Gastrocnemius medialis (tissue), 4 donors: ENCODE results near the gene GPRIN2. TPM values are rescaled to one million over a fixed set of nuclear protein-coding genes. Genes with fewer than 3 reads are reported as not detected.
"Not testable (repeated sequence)": the region's sequence is repeated elsewhere in the genome, so short reads cannot be mapped to it uniquely, and the experiment has no call there.

Source experiments
- ATAC-seq, 2 donors: fragments of 150-250 bp; one replicate each; pipeline ENCODE4 v1.9.1; 2016
- DNase-seq, 2 donors: peaks; one replicate each; pipeline ENCODE4 v3.0.0-alpha.2; 2019
- H3K27ac ChIP-seq, 4 donors: fragments of 200-600 bp; sonication (generic); 1 replicate in 1 of 4; 2 replicates in 3 of 4; pipeline ENCODE4 v1.5.1; 2016 to 2018; ENCODE audit warnings: mild to moderate bottlenecking in 2 of 4, moderate library complexity in 1 of 4
- H3K27me3 ChIP-seq, 3 donors: fragments of 200-600 bp; sonication (generic) in 2 of 3; 1 replicate in 1 of 3; 2 replicates in 2 of 3; pipeline versions ENCODE4 v1.5.1 to v1.6.0; 2016 to 2019; ENCODE audit warnings: mild to moderate bottlenecking in 1 of 3, moderate library complexity in 1 of 3
- H3K36me3 ChIP-seq, 2 donors: fragments of 200-600 bp; sonication (generic) in 1 of 2; one replicate each; pipeline ENCODE4 v1.5.1; 2017 to 2018
- H3K4me1 ChIP-seq, 2 donors: fragments of 200-600 bp; sonication (generic) in 1 of 2; one replicate each; pipeline ENCODE4 v1.5.1; 2016 to 2017; ENCODE audit warnings: mild to moderate bottlenecking in 2 of 2
- H3K4me3 ChIP-seq, 4 donors: fragments of 200-600 bp; sonication (generic) in 3 of 4; 1 replicate in 1 of 4; 2 replicates in 3 of 4; pipeline ENCODE4 v1.5.1; 2016 to 2019; ENCODE audit warnings: mild to moderate bottlenecking in 2 of 4
- H3K9me3 ChIP-seq, 3 donors: fragments of 200-600 bp; sonication (generic) in 2 of 3; 1 replicate in 1 of 3; 2 replicates in 2 of 3; pipeline ENCODE4 v1.5.1; 2016 to 2019
- POLR2A ChIP-seq, 2 donors: fragments of 450-650 bp; IDR thresholded peaks; one replicate each; pipeline ENCODE4 v1.6.1; 2017; ENCODE audit warnings: antibody characterized with exemption in 2 of 2, mild to moderate bottlenecking in 2 of 2, moderate library complexity in 2 of 2
- in situ Hi-C, 4 donors: fragments of 200-750 bp; cut with MboI; loops; one replicate each; pipeline versions ENCODE4 v1.15.0 to v1.8.0; 2017; ENCODE audit warnings: low sequenced_read_pairs in 4 of 4
- intact Hi-C: fragments of 100-400 bp; cut with DNase I; formaldehyde crosslinking; loops from one replicate; pipeline ENCODE4 v1.15.1; 2023; ENCODE audit warnings: low total_unique reads
- total RNA-seq, 4 donors: library from RNA; depleted of rRNA; stranded (reverse); fragments of >200 nt; gene quantifications; one replicate each; pipeline versions ENCODE4 v1.1.0 to v1.2.3, GENCODE V29; 2016
- TF ChIP-seq, protein P1 (sequence below), 5 experiments: fragments of 450-650 bp in 3 of 5; fragments of 200-600 bp in 2 of 5; sonication (generic) in 2 of 5; IDR thresholded peaks in 4 of 5; conservative IDR thresholded peaks in 1 of 5; 1 replicate in 4 of 5; 2 replicates in 1 of 5; pipeline ENCODE4 v1.5.1; 2016 to 2019; ENCODE audit warnings: antibody characterized with exemption in 5 of 5, mild to moderate bottlenecking in 3 of 5, moderate library complexity in 3 of 5

Gene GPRIN2
- total RNA-seq, 4 donors from 2014 or later, result not detected

DNA sequence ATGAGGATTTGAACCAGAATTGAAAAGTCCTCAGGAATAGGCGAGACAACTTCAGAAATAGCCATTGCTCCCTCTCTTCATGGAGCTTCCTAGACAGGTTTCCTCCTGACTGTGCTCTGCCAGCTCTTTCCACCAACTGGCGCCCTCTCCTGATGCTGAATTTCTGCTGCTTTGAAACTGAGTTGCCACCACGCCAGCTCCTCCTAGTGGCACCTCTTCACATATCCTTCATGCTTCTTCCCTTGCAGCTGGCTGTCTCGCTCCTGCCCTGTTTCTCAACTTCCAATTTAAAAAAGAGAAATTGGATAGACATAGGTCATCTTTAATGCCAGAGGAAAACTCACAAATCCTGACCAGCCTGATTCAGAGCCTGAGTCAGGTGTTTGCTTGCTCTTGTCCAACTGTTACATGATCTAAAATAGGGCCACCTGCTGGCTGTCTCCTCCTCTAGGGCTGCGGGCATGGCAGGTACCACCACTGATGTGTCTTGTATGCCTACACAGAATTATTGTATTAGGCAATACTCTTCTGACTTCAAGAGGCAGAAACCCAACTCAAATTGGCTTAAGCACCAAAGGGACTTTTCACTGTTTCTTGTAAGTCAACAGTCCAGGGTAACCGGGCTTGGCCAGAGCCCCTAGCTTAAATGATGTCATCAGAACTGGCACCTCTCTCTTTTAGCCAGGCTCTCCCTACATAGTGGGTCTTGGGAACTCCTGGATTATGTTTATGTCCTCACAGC is 9.3 kb upstream of the GPRIN2 start:
- peak; percentile 52 to 66 for ATAC-seq
- TF ChIP-seq, protein P1, sequence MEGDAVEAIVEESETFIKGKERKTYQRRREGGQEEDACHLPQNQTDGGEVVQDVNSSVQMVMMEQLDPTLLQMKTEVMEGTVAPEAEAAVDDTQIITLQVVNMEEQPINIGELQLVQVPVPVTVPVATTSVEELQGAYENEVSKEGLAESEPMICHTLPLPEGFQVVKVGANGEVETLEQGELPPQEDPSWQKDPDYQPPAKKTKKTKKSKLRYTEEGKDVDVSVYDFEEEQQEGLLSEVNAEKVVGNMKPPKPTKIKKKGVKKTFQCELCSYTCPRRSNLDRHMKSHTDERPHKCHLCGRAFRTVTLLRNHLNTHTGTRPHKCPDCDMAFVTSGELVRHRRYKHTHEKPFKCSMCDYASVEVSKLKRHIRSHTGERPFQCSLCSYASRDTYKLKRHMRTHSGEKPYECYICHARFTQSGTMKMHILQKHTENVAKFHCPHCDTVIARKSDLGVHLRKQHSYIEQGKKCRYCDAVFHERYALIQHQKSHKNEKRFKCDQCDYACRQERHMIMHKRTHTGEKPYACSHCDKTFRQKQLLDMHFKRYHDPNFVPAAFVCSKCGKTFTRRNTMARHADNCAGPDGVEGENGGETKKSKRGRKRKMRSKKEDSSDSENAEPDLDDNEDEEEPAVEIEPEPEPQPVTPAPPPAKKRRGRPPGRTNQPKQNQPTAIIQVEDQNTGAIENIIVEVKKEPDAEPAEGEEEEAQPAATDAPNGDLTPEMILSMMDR (IDR thresholded peaks at IDR 0.05 in 4 of 5, conservative IDR thresholded peaks at IDR 0.05 in 1 of 5), result peak in 3 of 5 experiments; percentile 17 to 39 (median 25)
- DNase-seq, result peak; percentile 7 to 20
- H3K27me3 ChIP-seq, H3K9me3 ChIP-seq, H3K27ac ChIP-seq, H3K4me3 ChIP-seq, H3K4me1 ChIP-seq, in situ Hi-C loops, H3K36me3 ChIP-seq, intact Hi-C loops: not testable (repeated sequence)

DNA sequence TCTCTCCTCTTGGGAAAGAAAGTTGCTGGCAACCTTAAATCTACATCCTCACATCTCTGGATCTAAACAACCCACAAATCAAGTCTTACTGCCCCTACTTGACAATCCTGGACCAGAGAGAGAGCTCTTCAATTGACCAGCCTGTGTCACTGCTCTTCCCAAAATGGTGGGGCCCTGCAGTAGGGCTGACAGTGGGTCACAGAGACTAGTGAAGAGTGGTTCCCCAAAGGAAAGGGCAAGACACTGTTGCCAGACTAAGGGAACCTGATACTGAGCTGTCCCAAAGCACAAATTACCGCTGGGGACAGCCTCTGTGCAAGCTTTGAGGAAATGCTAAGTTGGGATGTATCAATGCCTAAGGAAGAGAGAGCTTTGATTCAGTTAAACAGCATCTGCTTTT is 4.5 kb upstream of the GPRIN2 start:
- Histone ChIP-seq H3K27me3 (peaks cover 29 to 48% (median 36%) of the 10 kb centered on the region in 3 donors), H3K4me1 (peaks cover 0 to 3% of the 10 kb centered on the region in 2 donors), H3K36me3 (no peaks in the 10 kb centered on the region), H3K9me3 (no peaks in the 10 kb centered on the region), H3K4me3 (no peak overlapping the region), H3K27ac (no peak overlapping the region)
- ATAC-seq (no peak), DNase-seq (no peak)
- in situ Hi-C loops, result no loop called here
- TF ChIP-seq, protein P1 (IDR thresholded peaks at IDR 0.05 in 4 of 5, conservative IDR thresholded peaks at IDR 0.05 in 1 of 5), result no peak
- TF ChIP-seq POLR2A (IDR thresholded peaks at IDR 0.05), result no peak
- intact Hi-C loops, result no loop called here

GRCh38 chr10:46560381-46560780 is 3.9 kb upstream of the GPRIN2 start:
- peaks cover 35 to 53% (median 41%) of the 10 kb centered on the region in 3 donors for H3K27me3 ChIP-seq
- no peak for ATAC-seq

GRCh38 chr10:46559231-46559671 is 2.8 kb upstream of the GPRIN2 start:
- in situ Hi-C loops, result no loop called here
- Histone ChIP-seq H3K4me1 (peaks cover 0 to 3% of the 10 kb centered on the region in 2 donors), H3K27ac (no peak overlapping the region), H3K4me3 (no peak overlapping the region), H3K36me3 (no peaks in the 10 kb centered on the region), H3K27me3 (peaks cover 37 to 63% (median 51%) of the 10 kb centered on the region in 3 donors), H3K9me3 (no peaks in the 10 kb centered on the region)
- intact Hi-C loops, result no loop called here
- TF ChIP-seq, protein P1 (IDR thresholded peaks at IDR 0.05 in 4 of 5, conservative IDR thresholded peaks at IDR 0.05 in 1 of 5), result no peak
- TF ChIP-seq POLR2A (IDR thresholded peaks at IDR 0.05), result no peak
- DNase-seq, result no peak
- no peak for ATAC-seq

More at GRCh38 chr10:46560381-46560780, 3.9 kb upstream of the GPRIN2 start:
- Histone ChIP-seq H3K4me3 (no peak overlapping the region), H3K36me3 (no peaks in the 10 kb centered on the region), H3K9me3 (no peaks in the 10 kb centered on the region), H3K4me1 (peaks cover 0 to 3% of the 10 kb centered on the region in 2 donors), H3K27ac (no peak overlapping the region)
- intact Hi-C loops (no loop called here), in situ Hi-C loops (no loop called here)
- DNase-seq, result peak in 1 of 2 donors; percentile 1
- TF ChIP-seq, protein P1 (IDR thresholded peaks at IDR 0.05 in 4 of 5, conservative IDR thresholded peaks at IDR 0.05 in 1 of 5), result no peak
- no peak for TF ChIP-seq POLR2A (IDR thresholded peaks at IDR 0.05)
